ENCODE measurements around the gene DENND1A.

Gene DENND1A

GRCh38 chr9:123550797-123551196 is 379.1 kb downstream of the DENND1A start:
- DNase-seq: peak; percentile 36 to 50

DNA sequence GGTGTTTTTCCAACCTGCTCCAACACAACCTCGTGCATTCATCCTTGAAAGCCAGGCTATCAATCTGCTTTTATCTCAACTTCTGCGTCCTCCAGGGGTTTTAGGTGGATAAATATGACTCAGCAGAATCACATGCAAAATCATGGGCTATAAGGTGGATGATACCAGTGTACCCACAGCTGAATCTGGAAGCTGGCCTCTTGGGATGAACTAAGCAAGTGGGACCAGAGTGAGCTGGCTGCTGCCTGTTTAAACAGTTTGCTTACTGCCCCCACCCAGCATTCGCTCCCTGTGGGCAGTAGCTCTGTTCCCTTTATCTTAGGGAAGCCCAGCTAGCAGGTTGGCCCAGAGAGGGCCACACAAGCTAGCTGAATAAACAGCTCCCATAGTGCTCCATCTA is 379.9 kb downstream of the DENND1A start:
- peak; percentile 60 to 71 for DNase-seq

- no peak for DNase-seq
These were observed 381.0 kb downstream of the DENND1A start for GRCh38 chr9:123548741-123549545.

DNA sequence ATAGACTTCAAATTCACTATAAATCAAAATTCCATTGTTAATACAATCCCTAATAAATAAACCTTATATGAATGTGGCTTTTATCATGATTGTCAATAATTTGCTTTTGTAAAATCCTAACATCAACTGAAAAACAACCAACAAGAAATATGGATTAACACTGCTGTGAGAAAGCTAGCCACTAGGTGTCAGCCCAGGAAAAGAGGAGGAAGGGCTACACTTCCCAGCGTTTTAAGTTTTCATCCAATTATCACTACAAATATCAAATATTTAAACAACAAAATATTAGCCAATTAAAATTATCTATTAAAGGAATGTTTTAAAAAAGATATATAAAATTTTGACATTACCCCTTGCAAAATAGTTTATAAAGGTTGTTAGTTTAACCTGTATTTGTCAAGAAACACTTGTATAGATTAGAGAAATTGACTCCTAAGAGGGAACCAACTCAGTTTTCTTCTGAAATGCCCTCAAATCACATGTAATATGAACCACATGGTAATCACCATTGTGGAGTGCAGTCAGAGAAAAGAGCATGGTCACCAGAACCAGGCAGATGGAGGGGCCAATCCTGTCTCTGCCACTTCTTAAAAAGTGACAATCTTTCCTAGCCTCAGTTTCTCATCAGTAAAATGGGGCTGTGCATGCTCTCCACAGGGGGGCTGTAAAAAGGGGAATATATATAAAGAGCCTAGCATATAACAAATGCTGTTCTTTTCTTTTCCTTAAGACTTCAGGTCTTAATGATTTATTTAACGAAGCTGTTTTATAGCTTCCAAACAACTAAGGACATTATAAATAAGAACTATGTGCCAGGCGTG is 385.7 kb downstream of the DENND1A start:
- peak in 1 of 2 experiments; percentile 34 for DNase-seq

DNA sequence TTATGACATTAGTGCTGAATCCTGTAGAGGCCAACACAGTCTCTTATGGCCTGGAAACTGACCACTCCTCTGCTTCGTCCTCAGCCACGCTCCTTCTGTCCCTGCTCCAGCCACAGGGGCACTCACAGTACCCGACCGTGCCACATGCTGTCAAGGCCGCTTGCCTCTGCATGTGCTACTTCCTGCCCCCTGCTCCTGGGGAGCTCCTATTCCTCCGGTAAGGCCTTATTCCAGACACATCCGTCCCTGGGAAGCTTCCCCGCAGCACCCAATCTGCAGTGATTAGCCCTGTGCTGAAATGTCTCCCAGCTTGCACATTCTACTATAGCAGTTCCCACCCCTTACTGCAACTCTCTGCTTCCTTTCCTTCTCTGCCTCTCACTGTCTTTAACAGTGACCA is 386.4 kb downstream of the DENND1A start:
- DNase-seq: no peak

DNA sequence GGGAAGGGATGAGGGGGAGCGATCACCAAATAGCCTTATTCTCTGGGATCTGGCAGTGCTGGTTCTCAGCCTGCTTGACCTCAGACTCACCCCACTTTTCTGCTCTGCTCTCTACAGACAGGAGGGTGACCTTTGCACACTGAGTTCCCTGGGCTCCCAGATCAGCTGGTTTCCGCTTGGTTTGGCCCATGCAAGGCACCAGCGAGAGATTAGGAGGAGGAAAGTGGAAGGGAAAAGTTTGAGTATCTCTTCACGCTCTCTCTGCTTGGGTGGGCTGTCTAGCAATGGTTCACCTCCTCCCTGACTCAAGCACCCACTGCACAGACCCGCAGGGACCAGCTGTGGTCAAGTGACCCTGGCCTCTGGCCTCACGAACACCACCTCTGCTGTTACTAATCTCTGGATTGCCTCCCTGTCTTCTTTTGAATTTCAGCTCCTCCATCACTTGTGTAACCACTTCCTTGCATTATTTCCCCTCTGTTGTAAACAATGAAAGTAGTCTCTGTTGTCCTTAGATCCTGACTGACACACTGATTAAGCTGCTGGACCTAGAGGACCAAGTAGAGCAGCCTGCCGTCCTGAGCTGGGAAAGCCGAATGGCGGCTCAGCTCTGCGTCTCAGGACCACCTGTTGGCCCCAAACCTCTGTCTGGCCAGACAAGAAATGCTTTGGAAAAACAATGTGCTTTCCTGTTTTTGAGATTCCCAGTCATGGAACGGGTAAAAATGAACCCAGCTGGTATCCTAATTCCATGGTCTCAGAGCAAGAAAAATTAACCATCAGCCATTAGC is 387.3 kb downstream of the DENND1A start:
- DNase-seq: no peak

- DNase-seq: no peak
These were observed 388.5 kb downstream of the DENND1A start for GRCh38 chr9:123541411-123541810.

DNA sequence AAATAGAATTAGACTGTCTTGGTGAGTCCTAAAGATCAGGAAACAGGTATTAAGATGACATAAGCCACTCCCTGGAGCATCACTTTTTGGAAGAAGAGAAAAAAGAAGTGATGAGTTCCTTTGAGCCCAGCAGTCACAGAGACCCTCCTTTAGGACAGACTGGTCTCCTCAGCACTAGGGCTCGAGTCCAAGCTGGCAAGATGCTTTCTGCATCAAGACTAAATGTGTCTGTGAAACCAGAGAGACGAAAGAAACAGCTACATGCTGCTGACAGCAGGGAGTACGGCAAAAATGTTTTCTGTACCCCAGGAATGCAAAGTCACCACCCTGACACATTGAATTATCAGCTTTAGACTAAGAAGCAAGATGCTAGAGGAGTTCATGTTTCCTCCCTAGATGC is 389.5 kb downstream of the DENND1A start:
- no peak for DNase-seq

- DNase-seq: no peak
These were observed 392.1 kb downstream of the DENND1A start for GRCh38 chr9:123537809-123538208.

DNA sequence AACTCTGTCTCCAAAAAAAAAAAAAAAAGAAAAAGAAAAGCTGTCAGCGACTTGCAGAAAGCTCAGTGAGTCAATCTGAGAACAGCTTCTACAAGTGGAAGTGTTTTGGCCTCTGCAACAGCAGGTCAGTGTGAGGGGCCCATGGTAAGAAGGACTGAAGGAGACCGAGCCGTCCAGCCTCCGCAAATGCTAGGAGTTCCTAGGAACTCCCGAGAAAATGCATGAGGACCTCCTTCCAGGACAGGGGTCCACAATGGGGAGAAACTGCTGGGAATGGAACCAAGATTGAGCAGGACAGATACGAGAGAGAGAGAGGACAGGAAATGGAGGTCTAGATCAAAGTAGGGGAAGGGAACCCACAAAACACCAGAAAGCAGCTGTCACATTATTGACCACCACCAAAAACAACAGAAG is 393.5 kb downstream of the DENND1A start:
- DNase-seq: no peak

DNA sequence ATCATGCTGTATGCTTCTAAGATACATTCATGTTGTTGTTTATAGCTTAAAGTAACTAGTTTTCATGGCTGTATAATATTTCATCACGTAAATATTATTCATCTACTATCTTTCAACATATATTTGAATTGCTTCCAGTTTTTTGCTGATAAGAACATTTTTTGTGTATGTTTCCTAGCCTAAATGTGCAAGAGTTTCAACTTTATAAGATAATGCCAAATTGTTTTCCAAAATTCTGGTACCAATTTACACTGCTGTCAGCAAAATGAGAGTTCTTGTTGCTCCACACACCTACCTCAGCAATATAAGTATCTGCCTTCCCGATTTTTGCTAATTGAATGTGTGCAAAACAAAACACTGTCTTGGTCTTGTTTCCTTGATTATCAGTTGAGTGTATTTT is 395.6 kb downstream of the DENND1A start:
- DNase-seq: no peak

DNA sequence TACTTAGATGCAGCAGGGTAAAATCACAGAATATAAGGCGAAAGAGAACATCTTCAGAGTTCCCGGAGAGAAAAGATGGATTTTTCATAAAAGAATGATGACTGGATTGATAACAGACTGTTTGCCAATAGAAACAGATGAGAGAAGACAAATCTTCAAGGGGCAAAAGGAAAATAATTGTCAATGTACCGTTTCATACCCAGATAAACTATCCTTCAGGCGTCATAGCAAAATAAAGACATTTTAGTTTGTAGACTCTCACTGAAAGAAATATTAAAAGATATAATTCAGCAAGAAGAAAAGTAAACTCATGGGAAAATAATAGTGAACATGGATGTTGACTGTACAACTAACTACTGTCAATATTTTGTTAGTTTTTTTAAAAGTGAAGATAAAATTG is 399.7 kb downstream of the DENND1A start:
- DNase-seq: no peak

DNA sequence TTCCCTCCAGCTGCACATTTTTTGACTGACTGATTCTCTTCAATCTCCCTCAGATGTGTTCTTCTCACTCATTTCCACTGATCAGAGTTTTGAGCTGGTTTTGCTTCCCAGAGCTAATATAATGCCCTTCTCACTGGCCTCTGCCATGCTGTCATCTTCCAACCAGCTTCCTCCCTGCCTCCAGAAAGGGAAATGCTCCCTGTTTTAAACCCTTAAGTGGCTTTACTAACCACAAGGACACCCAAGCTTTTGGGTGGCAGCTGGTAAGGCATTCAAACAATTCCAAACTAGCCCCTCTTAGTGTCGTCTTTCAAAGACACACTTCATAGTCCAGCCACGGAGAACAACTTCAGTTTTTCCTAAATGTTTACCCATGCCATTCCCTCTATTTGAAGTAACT is 401.4 kb downstream of the DENND1A start:
- no peak for DNase-seq

DNA sequence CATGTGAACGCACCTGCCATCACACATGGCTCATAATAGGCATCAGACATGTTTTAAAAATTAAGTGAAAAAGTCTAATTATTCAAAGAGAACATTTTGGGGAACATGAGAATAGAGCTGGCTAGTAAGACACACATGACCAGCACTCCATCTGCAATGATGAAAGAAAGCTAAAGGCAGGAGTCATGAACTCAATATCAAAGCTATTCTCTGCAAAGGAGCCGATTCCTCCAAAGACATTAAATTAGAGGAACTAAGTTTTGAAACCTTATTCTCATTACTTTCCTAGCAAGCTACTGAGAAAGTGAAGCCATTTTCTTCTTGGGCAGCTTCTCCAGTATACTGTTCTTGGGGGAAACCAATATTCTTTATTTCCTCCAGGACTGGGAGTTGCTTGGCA is 401.9 kb downstream of the DENND1A start:
- DNase-seq: no peak

DNA sequence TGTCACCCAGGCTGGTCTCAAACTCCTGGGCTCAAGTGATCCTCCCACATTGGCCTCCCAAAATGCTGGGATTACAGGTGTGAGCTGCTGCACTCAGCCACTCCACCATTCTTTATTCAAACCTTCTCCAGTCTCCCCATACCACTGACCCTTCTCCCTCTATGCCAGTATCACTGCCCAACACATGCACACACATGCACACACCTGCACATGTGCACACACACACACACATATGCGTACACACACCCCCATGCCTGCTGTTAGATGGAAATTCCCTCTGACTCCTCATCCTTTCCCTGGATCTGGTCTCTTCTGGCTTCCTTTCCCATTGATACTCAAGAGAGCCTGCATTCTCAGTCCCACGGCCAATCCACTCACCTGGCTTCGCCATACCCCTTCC is 404.0 kb downstream of the DENND1A start:
- no peak for DNase-seq

- no peak for DNase-seq
These were observed 404.5 kb downstream of the DENND1A start for GRCh38 chr9:123525424-123525823.

DNA sequence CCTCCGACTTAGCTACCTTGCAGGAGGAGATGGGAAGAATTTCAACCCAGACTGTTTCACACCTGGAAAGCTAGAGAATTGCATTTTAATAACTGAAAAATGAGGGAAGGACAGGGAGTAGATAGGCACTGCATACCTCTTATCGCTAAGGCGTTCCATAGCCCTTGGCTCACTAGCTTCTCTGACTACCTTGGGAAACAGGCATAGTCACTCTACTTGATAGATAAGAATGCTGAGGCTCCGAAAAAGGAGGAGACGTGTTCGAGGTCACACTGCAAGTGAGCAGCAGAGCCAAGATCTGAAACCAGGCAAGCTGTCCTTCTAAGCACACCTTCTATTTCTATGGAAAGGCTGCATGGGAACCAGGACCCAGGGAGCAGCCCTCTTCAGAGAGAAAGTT is 405.1 kb downstream of the DENND1A start:
- no peak for DNase-seq

DNA sequence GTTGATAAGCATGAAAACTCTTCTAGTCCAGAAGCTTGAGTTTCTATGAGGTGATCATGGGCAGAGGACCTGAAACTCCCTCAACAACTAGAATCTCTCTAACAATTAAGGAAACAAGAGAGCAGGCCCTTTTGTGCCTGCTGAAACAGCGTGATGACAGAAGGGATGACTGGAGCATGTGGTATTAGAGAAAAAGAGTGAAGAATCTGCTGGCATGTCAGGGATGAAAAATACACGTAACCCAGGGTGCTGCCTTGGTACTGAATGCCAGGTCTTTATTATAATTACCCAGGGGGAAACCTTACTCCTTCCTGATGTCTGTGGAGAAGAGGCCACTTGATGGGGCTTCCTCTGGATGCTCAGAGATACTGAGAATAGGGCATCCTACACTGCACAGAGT is 406.1 kb downstream of the DENND1A start:
- DNase-seq: peak in 1 of 2 experiments; percentile 41

DNA sequence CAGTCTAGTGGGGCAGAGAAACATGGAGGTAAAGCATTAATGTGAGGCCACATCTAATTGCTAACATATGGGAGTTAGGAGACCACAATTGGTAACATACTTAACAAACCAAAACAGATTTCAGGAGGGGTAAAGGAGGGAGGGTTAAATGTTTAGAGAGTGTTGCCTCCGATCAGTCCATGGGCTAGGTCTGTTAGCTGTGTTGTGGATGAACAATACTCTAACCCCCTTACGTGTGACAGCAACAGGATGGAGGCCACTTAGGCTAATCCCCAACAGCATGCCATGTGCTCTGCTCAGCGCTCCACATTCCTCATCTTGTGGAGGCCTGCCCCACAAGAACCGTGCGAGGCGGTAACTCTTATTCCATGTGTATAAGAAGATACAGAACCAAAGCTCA is 406.9 kb downstream of the DENND1A start:
- peak in 1 of 2 experiments; percentile 26 for DNase-seq

DNA sequence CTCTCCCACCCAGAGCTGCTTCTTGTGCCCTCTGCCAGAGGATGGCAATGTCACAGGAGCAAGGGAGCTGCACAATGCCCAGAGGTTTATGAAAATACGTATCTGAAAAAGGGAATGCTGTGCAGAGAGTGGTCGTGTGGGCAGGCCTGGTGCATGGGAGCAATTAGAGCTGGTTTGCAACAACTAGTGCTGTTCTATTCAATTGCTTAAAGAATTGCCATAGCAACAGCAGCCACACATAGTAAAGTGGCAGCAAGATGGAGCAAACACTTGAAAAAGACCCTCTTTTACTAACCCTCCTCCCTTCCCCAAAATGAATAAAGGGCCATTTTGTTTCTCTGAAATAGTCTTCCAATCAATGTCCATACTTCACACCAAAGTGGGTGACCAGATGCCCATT is 407.7 kb downstream of the DENND1A start:
- no peak for DNase-seq

DNA sequence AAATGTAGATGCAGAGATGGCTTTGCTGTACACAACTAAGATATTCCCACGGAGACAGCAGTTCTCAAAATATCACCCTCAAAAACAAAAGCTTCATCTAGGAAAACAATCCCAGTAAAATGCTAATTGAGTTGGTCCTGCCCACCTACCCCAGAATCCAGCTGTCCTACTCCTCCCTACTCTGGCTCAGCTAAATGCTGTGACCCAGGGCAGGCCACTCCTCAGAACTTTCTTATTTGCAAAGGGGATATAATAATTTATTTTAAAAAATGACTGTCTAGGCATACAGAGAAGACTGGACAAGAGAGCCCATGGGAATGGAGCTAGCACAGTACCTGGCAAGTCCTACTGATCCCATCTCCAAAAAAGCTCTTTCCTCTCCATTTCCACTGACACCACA is 411.6 kb downstream of the DENND1A start:
- no peak for DNase-seq

GRCh38 chr9:123517512-123517911 is 412.4 kb downstream of the DENND1A start:
- no peak for DNase-seq

DNA sequence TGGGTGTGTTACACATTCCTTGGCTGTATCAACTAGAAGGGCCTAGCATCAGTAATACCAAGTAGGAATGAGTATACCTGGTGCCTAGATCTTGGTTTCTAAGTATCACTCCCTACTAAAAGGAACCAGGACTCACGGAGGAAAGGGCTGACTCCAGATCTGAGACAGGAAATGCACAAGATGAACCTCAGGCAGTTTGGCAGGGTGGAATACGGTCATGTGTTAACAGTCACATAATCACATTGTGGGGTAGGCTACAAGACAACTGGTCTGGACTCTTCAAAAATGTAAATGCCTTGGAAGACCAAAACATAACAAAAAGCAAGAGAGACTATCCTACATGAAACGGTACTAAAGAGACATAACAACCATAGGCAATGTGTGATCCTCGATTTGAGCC is 415.2 kb downstream of the DENND1A start:
- DNase-seq: no peak
